GM18520 (cell line): ENCODE results near the gene LYSMD2.

Source experiments
- ATAC-seq: cut with Tn5 transposase; IDR thresholded peaks from one replicate; pipeline ENCODE4 v1.9.1; 2021; ENCODE audit not compliant: unreplicated experiment

Gene LYSMD2

DNA sequence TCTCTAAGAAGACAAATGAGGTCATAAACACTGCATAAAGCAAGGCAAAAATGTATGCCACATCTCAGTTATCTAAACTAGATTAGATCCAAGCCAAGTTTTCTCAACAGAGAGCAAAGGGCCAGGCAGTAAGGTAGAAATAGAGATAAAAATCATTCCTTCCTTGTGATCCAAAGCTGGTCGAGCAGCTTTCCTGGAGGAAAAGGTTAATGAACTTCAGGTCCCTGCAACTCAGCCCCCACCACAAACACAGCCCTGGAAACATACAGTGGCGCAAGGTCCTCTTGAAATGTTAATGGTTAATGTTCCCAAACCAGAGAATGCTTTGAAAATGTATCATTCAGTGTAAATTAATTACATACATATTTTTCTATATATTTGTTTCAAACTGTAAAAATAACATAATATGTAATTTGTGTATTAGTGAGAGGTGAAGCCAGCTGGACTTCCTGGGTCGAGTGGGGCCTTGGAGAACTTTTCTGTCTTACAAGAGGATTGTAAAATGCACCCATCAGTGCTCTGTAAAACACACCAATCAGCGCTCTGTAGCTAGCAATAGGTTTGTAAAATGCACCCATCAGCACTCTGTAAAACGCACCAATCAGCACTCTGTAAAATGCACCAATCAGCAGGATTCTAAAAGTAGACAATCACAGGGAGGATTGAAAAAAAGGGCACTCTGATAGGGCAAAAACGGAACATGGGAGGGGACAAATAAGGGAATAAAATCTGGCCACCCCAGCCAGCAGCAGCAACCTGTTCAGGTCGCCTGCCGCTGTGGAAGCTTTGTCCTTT is 17.1 kb downstream of the LYSMD2 start:
- no peak for ATAC-seq

DNA sequence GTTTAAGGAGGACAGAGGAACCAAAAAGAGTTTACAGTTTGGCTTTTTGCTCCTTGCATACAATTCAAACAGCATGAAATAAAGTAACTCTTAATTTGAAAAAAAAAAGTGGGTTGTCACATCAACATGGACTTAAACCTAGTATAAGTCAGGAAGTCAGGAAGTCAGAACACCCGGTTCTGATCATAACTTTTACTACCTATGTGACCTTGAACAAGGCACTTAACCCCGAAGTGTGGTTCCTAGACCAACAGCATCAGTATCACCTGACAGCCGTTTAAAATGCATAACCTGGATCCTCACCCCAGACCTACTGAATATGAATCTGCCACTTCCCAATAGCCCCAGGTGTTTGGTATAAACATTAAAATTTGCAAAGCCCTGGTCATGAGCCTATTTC is 18.7 kb downstream of the LYSMD2 start:
- no peak for ATAC-seq

DNA sequence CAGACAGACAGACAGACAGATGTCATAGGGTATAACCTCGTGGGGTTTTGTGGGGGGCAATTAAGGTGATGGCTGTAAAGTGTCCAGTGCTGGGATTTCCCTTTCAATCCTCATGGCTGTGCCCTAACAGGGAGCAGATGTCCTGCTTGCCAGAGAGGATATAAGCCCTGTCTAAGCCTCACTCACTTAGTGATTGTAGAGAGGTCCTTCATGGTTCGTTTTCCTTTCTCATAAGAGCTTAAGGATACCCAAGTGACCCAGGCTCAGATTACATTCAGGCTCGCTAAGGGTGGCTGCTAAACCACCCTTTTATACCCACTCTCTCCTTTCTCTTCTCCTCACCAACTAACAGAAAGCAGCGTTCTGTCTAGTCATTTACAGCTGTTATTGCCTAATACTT is 19.2 kb downstream of the LYSMD2 start:
- ATAC-seq = no peak

DNA sequence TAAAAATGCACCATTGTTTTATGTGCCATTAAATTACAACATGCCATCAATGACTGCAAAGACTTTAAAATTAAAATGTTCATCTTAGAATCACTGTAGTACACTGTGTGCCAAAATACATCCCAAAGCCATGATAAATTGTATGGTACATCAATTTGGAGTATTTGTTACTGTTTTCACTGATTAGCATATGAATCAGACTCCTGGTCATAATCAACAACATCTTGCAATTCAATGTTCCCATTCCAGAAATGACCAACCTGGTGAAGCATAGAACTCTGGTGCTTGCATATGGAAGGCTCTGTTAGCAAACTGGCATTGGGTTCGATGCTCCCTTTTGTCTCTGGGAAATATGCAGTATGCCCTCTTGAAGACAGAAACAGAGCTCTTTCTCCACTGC is 22.5 kb downstream of the LYSMD2 start:
- ATAC-seq = no peak

DNA sequence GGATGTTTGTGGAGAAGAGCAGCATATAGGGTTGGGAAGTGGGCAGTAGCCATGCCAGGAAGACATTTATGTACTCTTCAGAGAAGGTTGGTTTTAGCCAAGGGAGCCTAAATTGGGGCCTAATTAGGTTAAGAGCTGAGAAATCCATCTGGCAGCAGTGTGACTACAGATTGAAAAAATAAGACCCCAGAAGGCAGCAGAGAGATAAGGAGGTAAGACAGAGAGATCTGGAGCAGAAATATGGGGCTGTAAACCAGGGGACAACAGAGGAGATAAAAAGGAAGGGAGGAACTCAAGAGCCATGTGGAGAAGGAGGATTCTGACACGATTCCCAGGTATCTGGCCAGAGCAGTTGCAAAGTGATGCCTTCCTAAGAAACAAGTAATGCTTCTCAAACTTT is 23.3 kb downstream of the LYSMD2 start:
- no peak for ATAC-seq

DNA sequence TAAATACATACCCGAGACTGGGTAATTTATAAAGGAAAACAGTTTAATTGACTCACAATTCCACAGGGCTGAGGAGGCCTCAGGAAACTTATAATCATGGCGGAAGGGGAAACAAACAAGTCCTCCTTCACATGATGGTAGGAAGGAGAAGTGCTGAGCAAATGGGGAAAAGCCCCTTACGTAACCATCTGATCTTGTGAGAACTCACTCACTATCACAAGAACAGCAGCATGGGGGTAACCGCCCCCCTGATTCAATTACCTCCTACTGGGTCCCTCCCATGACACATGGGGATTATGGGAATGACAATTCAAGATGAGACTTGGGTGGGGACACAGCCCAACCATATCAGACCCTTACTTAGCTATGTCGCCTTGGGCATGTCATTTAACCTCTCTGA is 28.4 kb downstream of the LYSMD2 start:
- no peak for ATAC-seq

DNA sequence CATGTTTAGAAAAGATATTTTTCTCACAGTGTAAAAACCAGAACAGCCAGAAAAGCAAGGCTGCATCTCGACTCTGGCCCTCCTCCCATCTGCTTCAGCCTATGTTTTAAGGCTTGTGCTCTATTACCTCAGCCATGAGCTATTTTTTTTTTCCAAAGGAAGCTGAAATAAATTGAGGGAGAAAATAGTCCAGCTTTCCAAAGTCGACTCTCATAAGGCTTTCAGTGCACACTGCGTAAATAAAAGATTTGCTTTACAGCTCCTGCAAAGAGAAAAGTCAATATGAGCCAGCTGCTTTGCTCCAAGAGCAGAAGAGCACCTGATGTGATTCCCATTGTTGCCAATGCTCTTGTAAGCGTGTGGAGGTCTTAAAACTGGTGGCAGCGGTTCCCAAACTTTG is 29.4 kb downstream of the LYSMD2 start:
- ATAC-seq = no peak

DNA sequence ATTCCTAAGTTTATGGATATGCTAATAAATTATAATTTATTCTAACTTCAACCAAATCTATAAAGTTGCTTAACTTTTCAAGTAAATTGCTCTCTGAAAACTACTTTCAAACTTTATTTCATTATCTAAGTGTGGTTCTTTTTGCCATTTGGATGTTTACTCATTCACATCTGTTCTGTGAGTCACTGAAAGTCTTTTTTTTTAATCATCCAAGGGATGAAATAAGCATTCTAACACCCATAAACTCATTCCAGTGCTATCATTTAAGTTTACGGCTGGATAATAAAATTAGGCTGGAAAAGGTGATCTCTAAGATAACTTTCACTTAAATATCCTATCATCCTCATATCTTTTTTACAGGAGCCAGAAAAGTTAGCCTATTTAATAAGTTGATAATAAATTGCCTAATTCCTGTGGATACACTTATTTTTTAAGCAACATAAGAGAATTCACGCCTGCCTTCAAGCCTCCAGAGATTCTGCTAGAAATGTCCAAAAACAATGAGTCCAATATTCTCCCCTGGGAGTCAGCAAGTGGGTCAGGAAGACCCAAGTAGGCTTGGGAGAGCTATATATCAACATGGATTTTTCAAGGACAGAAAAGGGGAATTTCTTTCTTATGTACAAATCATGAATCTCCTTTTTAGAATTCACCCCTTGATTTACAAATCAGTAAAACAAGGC is 30.4 kb downstream of the LYSMD2 start:
- no peak for ATAC-seq

DNA sequence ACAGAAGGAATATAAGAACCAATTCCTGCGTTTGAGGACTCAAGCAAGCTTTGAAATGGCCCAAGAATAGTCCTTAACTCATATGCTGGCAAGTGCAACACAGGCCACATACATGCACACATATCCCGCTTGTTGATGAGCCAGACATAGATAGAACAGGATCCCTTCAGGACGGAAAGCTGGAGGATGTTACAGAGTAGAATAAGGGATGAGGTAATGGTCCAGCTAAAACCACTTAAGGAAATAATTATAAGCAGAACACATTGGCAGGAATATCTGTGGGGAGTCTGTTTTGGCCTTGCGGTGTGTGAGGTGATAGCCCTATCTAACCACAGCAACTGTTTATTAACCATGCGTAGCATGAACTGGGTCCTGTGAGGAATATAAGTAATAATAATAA is 31.2 kb downstream of the LYSMD2 start:
- no peak for ATAC-seq

DNA sequence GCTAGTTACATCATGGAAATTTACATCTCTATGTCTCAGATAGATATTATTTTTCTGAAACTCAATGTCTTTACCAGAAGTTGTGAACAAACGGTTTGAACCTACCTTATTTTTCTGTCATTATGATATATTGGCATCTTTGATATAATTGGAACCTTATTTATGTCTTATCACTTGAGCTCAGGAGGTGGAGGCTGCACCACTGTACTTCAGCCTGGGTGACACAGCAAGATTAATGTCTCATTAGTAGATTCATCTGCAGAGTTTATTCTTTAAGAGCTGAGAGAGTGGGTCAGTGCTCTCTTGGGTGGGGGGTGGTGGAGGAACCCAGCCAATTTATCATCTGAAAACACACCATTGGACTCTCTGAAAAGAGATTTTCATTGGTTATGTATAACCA is 34.7 kb downstream of the LYSMD2 start:
- no peak for ATAC-seq

DNA sequence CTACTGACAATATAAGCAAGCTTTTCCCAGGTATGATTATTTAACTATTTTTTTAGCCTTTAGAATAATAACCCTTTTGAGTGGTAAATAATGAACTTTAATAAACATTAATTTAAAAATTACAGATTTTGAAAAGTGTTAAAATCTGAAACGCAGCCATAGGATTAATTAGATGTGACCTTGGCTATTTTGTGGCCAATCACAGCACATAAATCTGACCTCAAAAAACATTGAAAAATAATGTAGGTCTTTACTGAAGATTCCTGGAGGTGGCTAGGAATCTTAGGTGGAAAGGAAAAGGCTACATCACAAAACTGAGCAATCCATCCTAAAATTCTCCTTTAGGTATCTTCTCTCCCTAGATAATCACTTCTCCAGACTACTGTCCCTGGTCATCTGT is 38.1 kb downstream of the LYSMD2 start:
- ATAC-seq = no peak

DNA sequence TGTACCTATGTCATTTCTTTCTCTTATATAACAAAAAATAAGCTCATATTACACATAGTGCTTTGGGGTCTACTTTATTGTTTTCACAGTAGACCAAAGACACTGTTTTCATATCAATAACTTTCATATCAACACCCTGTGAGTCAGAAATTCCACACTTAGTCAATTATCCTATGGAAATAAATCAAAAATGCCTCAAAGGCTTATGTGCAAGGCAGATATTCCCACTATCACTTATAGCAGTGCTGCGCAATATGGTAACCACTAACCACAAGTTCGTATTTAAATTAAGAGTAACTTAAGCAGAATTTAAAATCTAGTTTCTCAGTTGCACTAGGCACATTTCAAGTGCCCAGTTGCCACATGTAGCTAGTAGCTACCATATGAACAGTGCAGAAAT is 40.3 kb downstream of the LYSMD2 start:
- no peak for ATAC-seq

DNA sequence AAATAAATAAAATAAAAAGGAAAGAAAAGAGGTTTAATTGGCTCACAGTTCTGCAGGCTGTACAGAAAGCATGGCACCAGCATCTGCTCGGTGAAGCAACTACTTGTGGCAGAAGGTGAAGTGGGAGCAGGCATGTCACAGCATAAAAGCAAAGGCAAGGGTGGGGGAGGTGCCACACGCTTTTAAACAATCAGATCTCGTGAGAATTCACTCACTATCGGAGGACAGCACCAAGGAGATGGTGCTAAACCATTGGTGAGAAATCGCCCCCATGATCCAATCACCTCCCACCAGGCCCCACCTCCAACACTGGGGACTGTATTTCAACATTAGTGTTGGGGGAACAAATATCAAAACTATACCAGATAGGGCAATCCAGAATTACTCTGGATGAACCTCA is 40.9 kb downstream of the LYSMD2 start:
- no peak for ATAC-seq

DNA sequence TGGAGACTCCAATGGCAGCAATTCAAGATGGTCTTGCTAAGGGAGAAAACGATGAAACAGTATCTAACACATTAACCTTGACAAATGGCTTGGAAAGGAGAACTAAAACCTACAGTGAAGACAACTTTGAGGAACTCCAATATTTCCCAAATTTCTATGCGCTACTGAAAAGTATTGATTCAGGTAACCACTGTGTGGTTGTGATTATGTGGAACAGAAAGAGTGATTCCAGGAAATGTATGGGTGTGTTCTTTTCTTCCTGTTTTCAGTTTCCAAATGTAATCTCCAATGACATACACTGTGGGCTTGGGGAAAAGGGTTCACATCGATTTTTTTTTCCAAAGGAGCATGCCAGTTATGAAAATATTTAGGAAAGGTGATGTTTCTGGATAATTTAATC is 45.3 kb downstream of the LYSMD2 start:
- no peak for ATAC-seq

DNA sequence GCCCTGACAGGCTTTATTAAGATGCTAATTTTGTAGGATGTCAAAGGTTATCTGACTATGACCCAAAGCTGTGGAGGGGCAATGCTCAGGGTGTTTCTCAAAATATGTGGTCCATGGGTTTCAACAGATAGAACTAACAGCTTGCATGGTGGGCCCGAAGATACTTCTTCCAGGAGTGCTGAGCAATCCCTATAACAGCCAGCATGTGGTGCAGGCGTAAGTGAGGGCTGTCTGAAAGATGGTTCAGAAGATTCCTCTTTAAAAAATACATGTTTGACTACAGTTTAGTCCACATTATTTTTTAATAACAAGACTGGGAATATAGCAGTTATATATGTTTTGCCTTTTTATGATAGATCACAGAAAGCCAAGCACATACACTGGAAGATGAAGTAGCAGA is 48.6 kb downstream of the LYSMD2 start:
- no peak for ATAC-seq

DNA sequence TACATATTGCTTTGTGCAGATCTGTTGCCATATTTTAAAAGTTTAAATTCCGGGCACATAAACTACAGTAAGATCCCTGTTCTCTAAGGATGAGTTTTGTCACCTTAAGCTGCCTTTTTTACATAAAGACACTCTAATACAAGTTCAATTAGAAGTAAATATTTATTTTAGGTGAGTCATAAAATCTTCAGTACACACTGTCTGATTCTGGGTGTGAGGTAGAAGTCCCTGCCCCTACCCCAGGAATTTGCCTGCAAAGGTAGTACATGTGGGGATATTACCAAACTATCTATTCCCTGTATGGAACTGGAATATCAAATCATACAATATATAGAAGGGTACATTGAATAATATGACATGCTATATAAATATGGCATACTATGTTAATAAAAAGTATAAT is 49.9 kb downstream of the LYSMD2 start:
- no peak for ATAC-seq

DNA sequence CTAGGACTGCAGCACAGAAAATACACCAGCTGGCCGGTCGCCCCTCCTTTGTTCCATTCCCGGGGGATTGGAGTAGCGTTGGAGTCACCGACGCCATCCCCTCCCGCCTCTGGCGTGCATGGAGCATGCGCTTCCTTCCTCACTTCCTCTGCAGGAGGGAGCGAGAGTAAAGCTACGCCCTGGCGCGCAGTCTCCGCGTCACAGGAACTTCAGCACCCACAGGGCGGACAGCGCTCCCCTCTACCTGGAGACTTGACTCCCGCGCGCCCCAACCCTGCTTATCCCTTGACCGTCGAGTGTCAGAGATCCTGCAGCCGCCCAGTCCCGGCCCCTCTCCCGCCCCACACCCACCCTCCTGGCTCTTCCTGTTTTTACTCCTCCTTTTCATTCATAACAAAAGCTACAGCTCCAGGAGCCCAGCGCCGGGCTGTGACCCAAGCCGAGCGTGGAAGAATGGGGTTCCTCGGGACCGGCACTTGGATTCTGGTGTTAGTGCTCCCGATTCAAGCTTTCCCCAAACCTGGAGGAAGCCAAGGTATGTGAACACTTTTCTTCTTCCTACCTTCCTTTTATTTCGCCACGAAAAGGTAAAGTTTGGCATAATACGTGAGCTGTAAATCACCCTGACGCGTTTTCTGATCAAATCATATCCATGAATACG is 56.0 kb downstream of the LYSMD2 start, which contains the start of gene SCG3:
SCG3 (plus strand) TSS at position 201 of the 661 bp plus-strand sequence; CDS start at position 454, 253 bp downstream.
- ATAC-seq = no peak

DNA sequence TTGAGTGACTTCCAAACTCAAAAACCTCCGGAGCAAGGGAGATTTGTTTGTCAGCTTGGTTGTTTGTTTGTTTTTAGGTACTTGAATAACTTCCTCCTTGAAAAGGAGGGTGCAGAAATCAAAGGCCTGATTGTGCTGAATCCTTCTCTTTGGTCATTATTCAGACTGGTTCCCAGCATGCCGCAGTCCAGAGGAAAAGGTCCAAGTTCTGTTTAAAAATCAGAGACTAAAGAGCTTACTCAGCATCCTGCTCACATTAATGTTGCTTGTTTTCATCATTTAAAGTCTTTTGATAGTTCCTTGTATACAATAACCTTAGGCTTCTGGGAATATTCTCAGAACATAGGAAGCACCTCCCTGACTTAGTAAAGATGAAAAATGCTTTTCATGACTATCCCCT is 57.1 kb downstream of the LYSMD2 start:
- ATAC-seq = no peak

DNA sequence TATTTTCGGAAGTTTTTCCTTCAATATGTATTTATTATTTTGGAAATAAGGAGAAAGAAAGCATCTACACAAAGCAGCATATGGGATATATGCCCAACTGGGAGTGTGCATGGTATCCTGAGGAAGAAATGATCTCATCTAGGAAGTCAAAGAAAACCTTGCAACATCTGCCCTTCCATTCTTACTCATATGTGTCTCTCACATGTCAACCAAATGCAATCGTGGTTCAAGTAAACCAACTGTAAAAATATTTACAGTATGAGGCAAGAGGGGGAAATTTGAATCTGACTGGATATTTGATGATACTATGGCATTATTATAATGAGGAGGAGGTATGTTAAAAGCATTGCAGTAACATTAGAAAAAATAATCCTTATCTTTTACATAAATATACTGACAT is 59.4 kb downstream of the LYSMD2 start:
- ATAC-seq = no peak

DNA sequence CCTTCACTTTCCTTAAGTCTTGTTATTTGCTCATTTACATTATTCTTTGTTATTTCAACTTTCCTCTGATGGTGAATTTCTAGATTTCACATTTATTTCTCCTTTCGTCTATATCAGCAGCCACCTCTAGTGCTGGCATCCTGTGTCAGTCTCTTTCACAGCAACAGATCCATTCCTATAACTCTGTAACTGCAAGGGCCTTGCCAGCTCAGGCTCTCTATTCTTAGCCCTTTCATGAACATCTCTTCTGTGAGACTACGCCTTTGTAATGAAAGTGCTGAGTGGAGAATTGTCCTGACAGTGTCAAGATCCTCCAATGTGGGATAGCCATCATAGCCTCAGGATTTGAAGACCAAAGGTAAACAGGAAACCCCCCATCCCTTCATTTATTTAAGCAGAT is 60.0 kb downstream of the LYSMD2 start:
- ATAC-seq = no peak

DNA sequence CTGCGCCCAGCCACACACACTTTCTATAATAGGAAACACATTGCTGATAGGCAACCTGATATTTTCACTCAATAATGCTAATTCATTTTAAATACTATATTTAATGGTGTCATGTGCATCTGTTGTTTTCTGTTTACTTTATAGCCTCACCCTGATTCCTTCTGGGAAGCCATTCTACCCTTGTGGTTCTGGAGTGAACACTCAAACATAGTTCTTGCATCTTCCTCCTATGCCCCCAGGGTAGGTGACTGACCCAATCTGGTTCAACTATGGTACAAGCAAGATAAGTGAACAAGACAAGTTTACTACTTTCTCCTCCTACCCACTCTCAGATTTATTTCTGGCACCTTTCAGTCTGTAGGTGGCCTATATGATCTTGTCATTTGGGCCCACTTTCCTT is 60.4 kb downstream of the LYSMD2 start:
- ATAC-seq = no peak

DNA sequence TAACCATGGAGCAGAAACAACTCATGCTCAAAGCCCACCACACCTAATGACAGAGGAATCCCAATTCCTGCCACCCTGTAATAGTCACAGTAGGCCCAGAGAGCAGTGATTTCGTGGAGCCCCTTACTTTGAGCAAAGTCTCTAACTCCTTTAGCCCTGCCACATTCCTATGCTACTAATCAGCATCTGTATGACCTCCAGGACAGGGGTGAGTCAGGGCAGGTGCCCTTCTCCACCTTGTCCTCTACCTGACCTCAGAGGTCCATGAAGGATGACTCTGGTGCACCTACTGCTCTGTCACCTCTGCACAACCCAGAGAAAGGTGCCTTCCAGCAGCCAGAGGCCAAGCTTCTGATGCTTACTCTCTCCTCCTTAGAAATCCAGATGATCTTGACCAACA is 62.2 kb downstream of the LYSMD2 start:
- no peak for ATAC-seq
